Body of pancreas (tissue), 4 donors: ENCODE data around the gene LRRC27.

Experiments used
- CTCF ChIP-seq, 7 experiments: fragments of 450-650 bp in 4 of 7; fragments of 200-600 bp in 3 of 7; sonication (generic) in 3 of 7; IDR thresholded peaks; one replicate each; pipeline ENCODE4 v1.5.1; 2016 to 2019; ENCODE audit warnings: antibody characterized with exemption in 7 of 7
- POLR2A ChIP-seq, 3 donors: fragments of 450-650 bp; IDR thresholded peaks; one replicate each; pipeline ENCODE4 v1.6.1; 2016; ENCODE audit warnings: antibody characterized with exemption in 3 of 3, mild to moderate bottlenecking in 2 of 3

GRCh38 chr10:132346806-132347205 is 14.8 kb downstream of the LRRC27 start:
- TF ChIP-seq CTCF (IDR thresholded peaks at IDR 0.05) (no peak), POLR2A (IDR thresholded peaks at IDR 0.05) (no peak)
